ENCODE results near the gene MIGA2. TPM values are rescaled to one million over a fixed set of nuclear protein-coding genes. Genes with fewer than 3 reads are reported as not detected.

MIGA2 gene
- total RNA-seq, 1 donor from 2014 or later: 22.1 TPM

- no peak for ATAC-seq
- no peak for DNase-seq (ENCODE audit: low spot score)
Observed at GRCh38 chr9:129095170-129095667, 58.8 kb downstream of the MIGA2 start.

- ATAC-seq (no peak), DNase-seq (ENCODE audit: low spot score) (no peak)
Observed at GRCh38 chr9:129095908-129096307, 59.5 kb downstream of the MIGA2 start.

- ATAC-seq: no peak
- DNase-seq (ENCODE audit: low spot score): no peak
Observed at GRCh38 chr9:129097671-129098306, 61.4 kb downstream of the MIGA2 start.

GRCh38 chr9:129098328-129098727, 61.9 kb downstream of the MIGA2 start:
- DNase-seq (ENCODE audit: low spot score) (no peak), ATAC-seq (no peak)

GRCh38 chr9:129100383-129101169, 64.2 kb downstream of the MIGA2 start:
- ATAC-seq (no peak), DNase-seq (ENCODE audit: low spot score) (no peak)

GRCh38 chr9:129101279-129101678, 64.9 kb downstream of the MIGA2 start:
- ATAC-seq (no peak), DNase-seq (ENCODE audit: low spot score) (no peak)

- DNase-seq (ENCODE audit: low spot score): no peak
- ATAC-seq: no peak
Observed at GRCh38 chr9:129102095-129102525, 65.7 kb downstream of the MIGA2 start.

GRCh38 chr9:129102791-129103594, 66.6 kb downstream of the MIGA2 start:
- peak; percentile 74 for ATAC-seq

GRCh38 chr9:129103595-129103965, 67.2 kb downstream of the MIGA2 start:
- ATAC-seq: peak; percentile 5

More at GRCh38 chr9:129102791-129103594, 66.6 kb downstream of the MIGA2 start:
- DNase-seq (ENCODE audit: low spot score): no peak

GRCh38 chr9:129104051-129104450, 67.6 kb downstream of the MIGA2 start:
- no peak for ATAC-seq
- no peak for DNase-seq (ENCODE audit: low spot score)

More at GRCh38 chr9:129103595-129103965, 67.2 kb downstream of the MIGA2 start:
- DNase-seq (ENCODE audit: low spot score): no peak

GRCh38 chr9:129105857-129106694, 69.7 kb downstream of the MIGA2 start:
- no peak for ATAC-seq
- no peak for DNase-seq (ENCODE audit: low spot score)

- no peak for ATAC-seq
- DNase-seq (ENCODE audit: low spot score): no peak
Observed at GRCh38 chr9:129107651-129108050, 71.2 kb downstream of the MIGA2 start.

- no peak for ATAC-seq
- DNase-seq (ENCODE audit: low spot score): no peak
Observed at GRCh38 chr9:129108083-129108804, 71.8 kb downstream of the MIGA2 start.

GRCh38 chr9:129108805-129109536, 72.5 kb downstream of the MIGA2 start:
- DNase-seq (ENCODE audit: low spot score) (no peak), ATAC-seq (no peak)

- peak; percentile 66 for DNase-seq (ENCODE audit: low spot score)
- peak; percentile 28 for ATAC-seq
Observed at GRCh38 chr9:129109537-129109903, 73.1 kb downstream of the MIGA2 start.

- ATAC-seq (peak; percentile 57), DNase-seq (ENCODE audit: low spot score) (peak; percentile 60)
Observed at GRCh38 chr9:129109952-129110739, 73.7 kb downstream of the MIGA2 start.

GRCh38 chr9:129110740-129111527, 74.5 kb downstream of the MIGA2 start, which contains the start of the genes CRAT and PTPA:
TSS of gene CRAT (minus strand) at chr9:129110793. CDS start at chr9:129110509, 284 bp downstream.
TSS of gene PTPA (plus strand) at chr9:129111415. CDS start at chr9:129111601, 186 bp downstream.
- ATAC-seq: peak; percentile 83
- peak; percentile 98 for DNase-seq (ENCODE audit: low spot score)

All from left lobe of liver (tissue), 2 donors.